Sigmoid colon (tissue), 7 donors: ENCODE data around the gene TREM2. TPM values are rescaled to one million over a fixed set of nuclear protein-coding genes. Genes with fewer than 3 reads are reported as not detected.
"Not testable (repeated sequence)": the region's sequence is repeated elsewhere in the genome, so short reads cannot be mapped to it uniquely, and the experiment has no call there.

Source experiments
- DNase-seq: peaks from one replicate; pipeline ENCODE4 v3.0.0-alpha.2; 2019
- H3K27ac ChIP-seq, 4 donors: fragments of 200-600 bp; sonication (generic); one replicate each; pipeline ENCODE4 v1.5.1; 2016 to 2019; ENCODE audit warnings: mild to moderate bottlenecking in 1 of 4
- H3K27me3 ChIP-seq, 3 donors: fragments of 200-600 bp; sonication (generic); one replicate each; pipeline ENCODE4 v1.5.1; 2019; ENCODE audit warnings: mild to moderate bottlenecking in 1 of 3
- H3K36me3 ChIP-seq, 4 donors: fragments of 200-600 bp; sonication (generic); one replicate each; pipeline ENCODE4 v1.5.1; 2016 to 2019
- H3K4me1 ChIP-seq, 4 donors: fragments of 200-600 bp; sonication (generic); one replicate each; pipeline ENCODE4 v1.5.1; 2017 to 2019
- H3K4me3 ChIP-seq, 4 donors: fragments of 200-600 bp; sonication (generic); one replicate each; pipeline ENCODE4 v1.5.1; 2017 to 2019; ENCODE audit warnings: mild to moderate bottlenecking in 2 of 4, moderate library complexity in 1 of 4
- H3K9me3 ChIP-seq, 4 donors: fragments of 200-600 bp in 3 of 4; sonication (generic) in 3 of 4; one replicate each; pipeline versions ENCODE4 v1.5.1 to v1.6.1; 2013 to 2019
- CTCF ChIP-seq, 4 experiments: fragments of 450-650 bp in 3 of 4; fragments of 200-600 bp in 1 of 4; IDR thresholded peaks; one replicate each; pipeline ENCODE4 v1.5.1; 2016 to 2019; ENCODE audit warnings: antibody characterized with exemption in 4 of 4, mild to moderate bottlenecking in 3 of 4, moderate library complexity in 2 of 4
- EP300 ChIP-seq, 4 donors: sonication (generic); formaldehyde crosslinking; IDR thresholded peaks; one replicate each; pipeline ENCODE4 v1.6.1; 2017; ENCODE audit warnings: antibody characterized with exemption in 4 of 4
- POLR2A ChIP-seq, 2 donors: fragments of 450-650 bp; IDR thresholded peaks; one replicate each; pipeline ENCODE4 v1.6.1; 2016; ENCODE audit warnings: antibody characterized with exemption in 2 of 2, mild to moderate bottlenecking in 2 of 2, moderate library complexity in 2 of 2
- POLR2AphosphoS5 ChIP-seq, 4 donors: sonication (generic); formaldehyde crosslinking; IDR thresholded peaks; one replicate each; pipeline ENCODE4 v1.6.1; 2017; ENCODE audit warnings: antibody characterized with exemption in 4 of 4
- WGBS, 2 donors: extraction: QIAGEN DNeasy Blood & Tissue Kit; methylation state at CpG; one replicate each; pipeline ENCODE4 v1.1.7; 2013; 5-methylcytosine and 5-hydroxymethylcytosine counted together
- intact Hi-C: fragments of 100-400 bp; cut with DNase I; formaldehyde crosslinking; loops from one replicate; pipeline ENCODE4 v1.15.1; 2023
- polyA plus RNA-seq, 3 donors: library from polyadenylated mRNA; stranded (reverse); fragments of 200-250 nt; gene quantifications; one replicate each; pipeline ENCODE4 v1.2.3, GENCODE V29; 2013
- total RNA-seq, 4 donors: library from RNA; depleted of rRNA; stranded (reverse); fragments of >200 nt; gene quantifications; one replicate each; pipeline ENCODE4 v1.1.0, GENCODE V29; 2016
- donor health status: healthy with polysubstance abuse.
- donor health status: Bipolar disorder and iron deficiency.
- donor health status: healthy.

TREM2 gene
- total and polyA plus RNA-seq, 7 donors: 0.83 to 7.4 (median 3.4) TPM; not detected in 1

- intact Hi-C loops: no loop called here
- Histone ChIP-seq H3K9me3 (no peaks in the 10 kb centered on the region), H3K27me3 (no peaks in the 10 kb centered on the region), H3K27ac (no peak overlapping the region), H3K4me3 (no peak overlapping the region), H3K36me3 (peaks cover 0 to 5% (median 0%) of the 10 kb centered on the region in 4 donors), H3K4me1 (no peaks in the 10 kb centered on the region)
- TF ChIP-seq CTCF (IDR thresholded peaks at IDR 0.05) (no peak), EP300 (IDR thresholded peaks at IDR 0.05) (no peak), POLR2AphosphoS5 (IDR thresholded peaks at IDR 0.05) (no peak), POLR2A (IDR thresholded peaks at IDR 0.05) (no peak)
- no peak for DNase-seq
- WGBS, 2 donors: 97 to 100% methylated on average over 1 of the region's 1 CpG
Measured at GRCh38 chr6:41122918-41123317, 40.0 kb downstream of the TREM2 start.

DNA sequence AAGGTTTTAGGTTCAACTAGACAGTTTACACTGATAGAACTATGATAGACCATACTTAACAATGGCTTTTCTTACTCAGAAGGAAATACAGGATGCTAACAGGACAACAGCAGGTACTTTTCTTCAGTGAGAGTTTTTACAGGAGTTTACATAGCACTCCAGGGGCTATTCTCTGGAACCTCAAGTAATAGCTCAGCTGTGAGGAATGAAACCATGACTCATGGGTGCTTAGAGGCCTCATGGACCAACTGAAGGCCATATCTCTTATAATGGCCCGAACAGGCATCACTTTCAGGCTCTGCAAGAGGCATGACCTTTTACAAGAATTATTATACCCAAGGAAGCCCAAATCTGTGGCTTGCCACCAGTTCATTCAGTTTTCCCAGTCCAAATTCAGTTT is 40.5 kb downstream of the TREM2 start:
- intact Hi-C loops: no loop called here
- WGBS, 2 donors: 93 to 97% methylated on average over 1 of the region's 1 CpG
- H3K27ac ChIP-seq: no peak overlapping the region
- no peaks in the 10 kb centered on the region for H3K27me3 ChIP-seq
- H3K4me3 ChIP-seq: no peak overlapping the region
- H3K9me3 ChIP-seq: no peaks in the 10 kb centered on the region
- no peak for DNase-seq
- H3K4me1 ChIP-seq: no peaks in the 10 kb centered on the region
- TF ChIP-seq EP300 (IDR thresholded peaks at IDR 0.05): no peak
- no peak for TF ChIP-seq POLR2A (IDR thresholded peaks at IDR 0.05)
- TF ChIP-seq POLR2AphosphoS5 (IDR thresholded peaks at IDR 0.05): no peak
- no peak for TF ChIP-seq CTCF (IDR thresholded peaks at IDR 0.05)
- H3K36me3 ChIP-seq: peaks cover 0 to 5% (median 0%) of the 10 kb centered on the region in 4 donors

DNA sequence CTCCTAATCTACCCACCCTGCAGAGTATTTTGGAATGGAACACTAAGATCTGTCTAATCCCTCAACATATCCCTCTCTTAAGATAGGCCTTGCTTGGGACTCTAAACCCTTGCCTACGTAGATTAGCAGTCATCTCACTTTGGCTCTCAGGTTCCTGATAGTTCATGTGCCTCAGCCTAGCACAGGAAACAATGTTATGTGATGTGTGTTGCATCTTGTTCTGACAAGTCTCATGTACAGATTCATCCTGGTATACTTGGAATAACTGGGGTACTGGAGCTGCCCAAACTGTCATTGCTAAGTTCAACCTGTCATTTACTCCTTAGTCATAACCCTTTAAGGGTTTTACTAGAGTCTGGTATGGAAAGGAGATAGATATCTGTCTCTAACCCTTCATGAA is 42.9 kb downstream of the TREM2 start:
- 94 to 97% methylated on average over 1 of the region's 1 CpG for WGBS, 2 donors
- TF ChIP-seq EP300 (IDR thresholded peaks at IDR 0.05): no peak
- no peak for TF ChIP-seq POLR2AphosphoS5 (IDR thresholded peaks at IDR 0.05)
- TF ChIP-seq POLR2A (IDR thresholded peaks at IDR 0.05): no peak
- TF ChIP-seq CTCF (IDR thresholded peaks at IDR 0.05): no peak

GRCh38 chr6:41119508-41119907 is 43.4 kb downstream of the TREM2 start:
- Histone ChIP-seq H3K27ac (no peak overlapping the region), H3K4me1 (no peaks in the 10 kb centered on the region), H3K36me3 (peaks cover 0 to 2% (median 0%) of the 10 kb centered on the region in 4 donors), H3K27me3 (no peaks in the 10 kb centered on the region), H3K4me3 (no peak overlapping the region), H3K9me3 (no peaks in the 10 kb centered on the region)
- TF ChIP-seq CTCF (IDR thresholded peaks at IDR 0.05) (no peak), POLR2A (IDR thresholded peaks at IDR 0.05) (no peak), EP300 (IDR thresholded peaks at IDR 0.05) (no peak), POLR2AphosphoS5 (IDR thresholded peaks at IDR 0.05) (no peak)
- 58 to 64% methylated on average over 1 of the region's 1 CpG for WGBS, 2 donors
- no peak for DNase-seq
- intact Hi-C loops: no loop called here

More for the DNA sequence above, 42.9 kb downstream of the TREM2 start:
- H3K4me1 ChIP-seq: no peaks in the 10 kb centered on the region
- no peak for DNase-seq
- no peak overlapping the region for H3K4me3 ChIP-seq
- H3K27me3 ChIP-seq: no peaks in the 10 kb centered on the region
- peaks cover 0 to 5% (median 0%) of the 10 kb centered on the region in 4 donors for H3K36me3 ChIP-seq
- H3K9me3 ChIP-seq: no peaks in the 10 kb centered on the region
- H3K27ac ChIP-seq: no peak overlapping the region
- intact Hi-C loops: no loop called here

DNA sequence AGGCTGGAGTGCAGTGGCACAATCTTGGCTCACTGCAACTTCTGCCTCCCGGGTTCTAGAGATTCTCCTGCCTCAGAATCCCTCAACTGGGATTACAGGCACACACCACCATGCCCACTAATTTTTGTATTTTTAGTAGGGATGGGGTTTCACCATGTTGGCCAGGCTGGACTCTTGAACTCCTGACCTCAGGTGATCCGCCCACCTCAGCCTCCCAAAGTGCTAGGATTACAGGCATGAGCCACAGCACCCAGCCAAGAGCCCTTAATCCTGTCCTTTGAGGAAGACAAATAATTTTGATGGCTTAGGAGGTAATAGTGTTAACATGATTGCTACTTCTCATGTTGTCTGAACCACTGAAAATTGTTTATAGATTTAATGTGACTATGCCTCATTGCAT is 47.9 kb downstream of the TREM2 start:
- intact Hi-C loops, H3K4me1 ChIP-seq, H3K27ac ChIP-seq, H3K4me3 ChIP-seq, H3K36me3 ChIP-seq, H3K27me3 ChIP-seq, H3K9me3 ChIP-seq, DNase-seq: not testable (repeated sequence)
- 85 to 95% methylated on average over 2 of the region's 2 CpGs for WGBS, 2 donors
